KG1 (cell line): ENCODE data around the gene FMNL3.
"Not testable (repeated sequence)": the region's sequence is repeated elsewhere in the genome, so short reads cannot be mapped to it uniquely, and the experiment has no call there.

Experiments
- DNase-seq: peaks from one replicate; lab custom pipeline; 2025; lab: John Stamatoyannopoulos, UW

Gene FMNL3

DNA sequence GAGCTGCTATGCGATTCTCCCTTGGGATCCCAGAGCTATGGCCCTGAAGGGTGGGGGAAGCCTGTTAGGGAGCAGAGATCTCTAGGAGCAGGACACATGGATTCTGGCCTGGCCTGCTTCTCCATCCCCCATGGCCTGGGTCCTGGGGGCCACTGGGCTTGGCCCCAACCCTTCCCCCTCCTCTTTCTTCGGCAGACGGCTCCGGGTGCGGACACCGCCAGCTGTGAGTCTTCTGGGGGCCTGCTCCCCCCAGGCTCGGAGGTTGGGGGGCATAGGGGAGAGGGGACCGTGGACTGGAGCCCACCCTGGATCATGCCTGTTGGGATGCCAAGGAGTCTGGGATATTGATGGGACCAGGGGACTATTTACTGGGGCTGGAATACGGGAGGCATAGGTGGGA lies 74.8 kb downstream of the FMNL3 start:
- DNase-seq = no peak

DNA sequence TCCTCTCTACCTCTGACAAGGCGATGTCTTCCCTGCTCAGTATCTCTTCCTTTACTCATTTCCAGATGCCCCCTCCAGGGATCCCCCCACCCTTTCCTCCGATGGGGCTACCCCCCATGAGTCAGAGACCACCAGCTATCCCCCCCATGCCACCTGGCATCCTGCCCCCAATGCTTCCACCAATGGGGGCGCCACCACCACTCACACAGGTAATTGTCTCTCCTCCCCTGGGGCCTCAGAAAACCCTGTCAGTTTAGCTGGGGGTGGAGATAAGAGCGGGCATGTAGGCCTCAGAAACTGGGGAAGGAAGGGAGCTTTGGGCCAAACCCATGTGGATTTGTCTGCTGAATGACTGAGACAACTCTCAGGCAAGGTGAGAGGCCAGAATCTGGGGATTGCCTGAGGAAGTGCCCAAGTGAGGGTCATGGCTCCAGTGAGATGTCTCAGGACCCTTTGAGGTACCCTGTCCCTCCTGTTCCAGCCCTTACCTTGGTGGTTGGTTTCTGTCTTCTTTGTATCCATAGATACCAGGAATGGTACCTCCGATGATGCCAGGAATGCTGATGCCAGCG lies 75.8 kb downstream of the FMNL3 start:
- DNase-seq = no peak

DNA sequence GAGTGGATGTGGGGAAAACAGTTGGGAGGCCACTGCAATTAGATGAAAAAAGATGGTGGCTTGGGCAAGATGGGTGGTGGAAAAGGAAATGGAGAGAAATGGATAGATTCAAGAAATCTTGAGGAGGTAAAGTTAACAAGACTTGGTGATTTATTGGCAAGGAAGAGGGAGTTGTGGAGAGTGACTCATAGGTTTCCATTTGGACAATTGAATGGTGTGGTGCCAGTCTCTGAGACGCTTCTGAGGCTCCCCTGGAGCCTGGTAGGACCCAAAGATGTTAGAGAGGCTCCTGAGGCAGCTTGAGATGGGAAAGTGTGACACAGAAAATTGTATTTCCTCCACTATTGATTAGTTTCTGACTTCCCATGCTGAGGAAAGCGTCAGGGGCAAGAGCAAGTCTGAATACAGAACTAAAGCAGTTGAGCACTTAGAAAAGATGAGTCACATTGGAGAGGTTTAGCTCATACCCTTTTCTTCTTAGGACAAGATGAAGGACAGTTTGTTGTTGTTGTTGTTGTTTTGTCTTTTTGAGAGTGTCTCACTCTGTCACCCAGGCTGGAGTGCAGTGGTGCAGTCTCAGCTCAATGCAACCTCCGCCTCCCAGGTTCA lies 79.3 kb downstream of the FMNL3 start:
- no peak for DNase-seq

DNA sequence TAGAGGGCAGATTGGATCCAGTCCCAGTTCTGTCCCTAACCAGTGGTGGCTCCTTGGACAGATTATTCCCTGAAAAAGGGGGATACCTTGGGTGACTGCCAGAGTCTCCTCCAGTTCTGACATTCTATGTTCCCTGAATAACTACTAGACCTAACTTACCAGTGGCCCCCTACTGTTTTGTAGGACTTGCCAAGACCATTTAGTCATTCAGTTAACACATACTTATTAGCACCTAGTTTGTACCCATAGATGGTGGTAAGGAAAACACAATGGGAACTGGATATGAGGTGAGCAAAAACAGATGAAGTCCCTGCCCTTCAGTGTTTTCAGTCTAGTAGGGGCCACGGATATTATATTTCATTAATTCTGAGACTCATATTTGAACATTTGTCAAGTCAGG lies 80.4 kb downstream of the FMNL3 start:
- DNase-seq = no peak

DNA sequence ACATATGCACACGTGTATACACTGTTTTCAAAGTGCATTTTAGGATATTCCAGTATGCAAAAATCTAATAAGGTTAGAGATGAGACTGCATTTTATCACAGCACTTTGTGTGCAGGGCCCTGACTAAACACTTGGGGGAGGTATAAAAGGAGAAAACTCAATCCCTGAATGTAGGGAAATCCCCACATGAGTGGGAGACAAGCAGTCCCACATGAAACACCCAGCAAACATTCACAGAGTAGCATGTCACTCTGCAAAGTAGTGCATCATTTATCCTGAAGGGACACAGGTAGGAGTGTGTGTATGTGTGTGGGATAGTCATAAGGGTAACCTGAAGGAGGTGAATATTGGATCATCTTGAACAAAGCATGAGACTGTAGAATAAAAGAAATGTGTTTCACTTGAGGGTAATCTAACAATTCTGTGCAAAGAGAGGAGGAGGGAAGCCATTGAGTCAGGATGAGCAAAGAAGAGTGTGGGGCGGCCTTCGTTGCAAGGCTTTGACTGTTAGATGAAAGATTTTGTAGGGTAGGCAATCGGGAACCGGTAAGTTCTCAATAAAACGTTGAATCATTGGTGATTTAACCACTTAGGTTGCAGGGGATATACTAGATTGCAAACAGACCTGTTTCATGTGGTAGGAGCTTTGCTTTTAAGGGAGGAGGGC lies 80.9 kb downstream of the FMNL3 start:
- DNase-seq = no peak

DNA sequence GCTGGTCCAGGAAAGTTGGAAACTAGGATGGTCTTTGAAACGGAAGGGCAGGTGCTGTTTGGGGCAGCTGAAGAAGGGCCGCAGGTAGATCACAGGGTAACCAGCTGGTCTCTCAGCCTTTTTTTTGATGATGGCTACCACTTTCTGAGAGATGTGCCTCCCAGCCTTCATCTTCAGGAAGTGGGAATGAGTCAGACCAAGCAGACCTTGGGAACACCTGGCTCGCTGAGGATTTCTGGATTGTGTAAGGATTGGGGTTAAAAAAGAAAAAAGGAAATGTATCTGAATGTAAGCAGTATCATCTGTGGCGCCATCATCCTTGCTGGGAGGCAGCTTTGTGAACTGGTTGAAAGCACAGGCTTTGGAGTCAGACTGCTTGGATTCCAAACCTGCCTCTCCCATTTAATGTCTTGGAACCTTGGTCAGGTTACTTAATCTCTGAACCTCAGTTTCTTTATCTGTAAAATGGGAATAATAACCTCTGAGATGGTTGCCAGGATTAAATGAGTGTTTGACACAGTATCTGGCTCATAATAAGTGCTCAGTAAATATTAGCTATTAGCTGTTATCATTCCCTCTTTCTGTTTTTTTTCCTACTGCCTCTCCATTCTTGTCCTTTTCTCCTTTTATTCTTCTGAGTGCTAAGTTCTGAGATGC lies 82.2 kb downstream of the FMNL3 start:
- DNase-seq = no peak

DNA sequence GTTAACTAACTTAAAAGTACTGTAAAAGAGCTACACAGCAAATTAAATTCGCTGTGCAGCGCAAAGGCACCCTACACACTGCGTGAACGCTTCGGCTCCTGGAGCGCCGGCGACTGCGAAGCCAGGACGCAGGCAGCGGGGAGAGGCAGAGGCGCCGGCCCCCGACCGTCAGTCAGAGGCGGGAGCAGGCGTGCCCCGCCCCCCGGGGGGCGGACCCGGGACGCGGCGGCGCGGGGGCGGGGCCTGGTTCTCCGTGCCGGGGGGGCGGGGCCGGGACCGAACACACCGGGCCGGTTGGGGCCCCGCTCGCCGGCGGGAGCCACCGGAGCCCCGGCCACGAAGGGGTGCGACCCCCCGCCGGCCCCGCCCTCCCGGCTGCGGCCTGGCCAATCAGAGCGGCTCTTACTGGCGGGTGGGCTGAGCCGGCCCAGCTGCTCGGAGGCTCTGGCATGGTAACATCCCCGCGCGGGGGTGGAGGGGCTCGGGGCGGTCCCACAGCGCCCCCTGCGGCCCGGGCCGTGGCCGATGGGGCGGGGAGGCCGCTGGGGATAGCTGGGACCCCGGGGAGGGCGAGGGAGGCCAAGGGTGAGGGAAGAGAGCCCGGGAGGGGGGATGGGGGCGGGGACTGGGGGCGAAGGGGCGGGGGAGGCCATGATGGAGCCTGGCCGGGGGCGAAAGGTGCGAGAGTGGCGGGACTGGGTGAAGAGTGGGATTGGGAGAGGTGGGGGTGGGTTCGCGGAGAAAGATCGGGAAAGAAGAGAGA lies 83.9 kb downstream of the FMNL3 start, which contains the start of gene PRPF40B:
TSS of gene PRPF40B (plus strand) at position 420 of the 763 bp plus-strand sequence. CDS start at position 450, 30 bp downstream.
- peak; percentile 67 for DNase-seq

DNA sequence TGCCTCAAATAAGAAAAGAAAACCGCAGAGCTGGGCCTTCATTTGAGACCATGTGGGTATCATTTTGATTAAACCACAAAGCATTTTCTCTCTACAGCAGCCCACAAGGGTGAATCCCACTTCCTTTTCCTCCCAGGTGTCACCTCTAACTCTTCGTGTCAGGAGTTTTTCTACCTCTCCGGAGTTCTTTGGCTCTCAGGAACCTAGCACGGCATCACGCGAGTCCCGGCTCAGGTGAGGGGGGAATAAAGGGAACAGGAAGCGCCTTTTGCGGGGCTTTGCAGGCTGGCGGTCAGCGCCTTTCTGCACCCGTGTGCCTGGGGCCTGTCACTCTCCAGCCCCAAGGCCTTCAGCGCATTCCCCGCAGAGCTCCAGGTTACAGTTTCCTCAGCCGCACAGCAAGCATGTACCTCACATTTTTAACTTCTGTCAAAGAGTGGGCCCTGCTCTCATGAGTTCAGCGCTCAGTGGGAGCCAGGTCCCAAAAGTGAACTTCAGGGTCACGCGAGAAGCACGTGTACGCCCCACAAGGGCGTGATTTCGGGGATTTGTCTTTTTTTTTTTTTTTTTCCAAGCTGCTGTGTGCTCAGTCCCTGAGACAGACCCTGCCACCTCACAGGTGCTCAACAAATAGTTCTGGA lies 84.6 kb downstream of the FMNL3 start:
- DNase-seq = peak; percentile 63

DNA sequence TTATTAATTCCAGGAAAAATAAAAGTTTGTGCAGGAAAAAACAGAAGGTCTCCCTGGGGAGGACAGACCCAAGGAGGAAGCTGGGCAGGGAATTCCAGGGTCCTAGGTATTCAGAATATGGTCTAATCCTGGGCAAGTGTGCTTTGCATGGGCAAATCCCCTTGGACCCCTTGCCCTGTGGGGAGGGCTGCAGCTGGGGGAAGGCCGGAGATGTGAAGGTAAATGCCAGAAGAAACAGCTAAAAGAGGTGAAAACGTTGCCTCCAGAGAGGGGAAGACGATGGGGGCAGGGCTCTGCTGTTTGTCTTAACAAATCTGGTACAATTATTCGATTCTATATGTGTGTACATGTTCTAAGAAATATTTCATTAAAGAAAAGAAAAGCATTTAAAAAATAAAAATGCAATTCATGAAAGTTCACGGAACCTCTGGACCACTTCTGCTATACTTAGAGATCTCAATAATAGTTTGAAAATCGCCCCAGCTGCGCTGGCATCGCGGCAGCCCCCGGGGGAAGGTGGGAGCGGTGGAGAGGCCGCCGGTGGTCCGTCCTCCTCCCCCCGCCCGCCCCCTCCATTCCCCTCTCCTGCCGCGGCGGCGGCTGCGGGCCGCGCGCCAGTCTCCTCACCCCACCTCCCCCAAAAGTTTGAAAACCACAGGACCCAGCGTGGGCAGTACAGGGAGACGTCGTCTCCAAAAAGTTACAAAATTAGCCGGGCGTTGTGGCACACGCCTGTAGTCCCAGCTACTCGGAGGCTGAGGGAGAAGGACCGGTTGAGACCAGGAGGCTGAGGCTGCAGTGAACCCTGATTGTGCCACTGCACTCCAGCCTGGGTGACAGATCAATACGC lies 85.3 kb downstream of the FMNL3 start:
- no peak for DNase-seq

DNA sequence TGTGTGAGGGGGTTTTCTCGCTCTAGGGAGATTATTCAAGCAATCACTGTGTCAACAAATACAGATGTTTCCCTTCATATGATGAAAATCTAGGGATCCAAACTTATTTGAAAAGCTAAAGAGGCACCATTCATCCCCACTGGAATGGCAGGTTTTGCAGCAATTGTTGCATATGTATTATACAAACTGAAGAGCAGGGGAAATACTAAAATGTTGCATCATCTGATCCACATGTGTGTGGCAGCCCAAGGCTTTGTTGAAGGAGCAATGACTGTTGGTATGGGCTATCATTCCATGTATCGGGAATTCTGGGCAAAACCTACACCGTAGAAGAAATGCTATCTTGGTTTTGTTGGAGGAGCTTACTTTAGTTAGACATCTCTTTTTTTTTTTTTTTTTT lies 87.9 kb downstream of the FMNL3 start:
- DNase-seq = no peak

DNA sequence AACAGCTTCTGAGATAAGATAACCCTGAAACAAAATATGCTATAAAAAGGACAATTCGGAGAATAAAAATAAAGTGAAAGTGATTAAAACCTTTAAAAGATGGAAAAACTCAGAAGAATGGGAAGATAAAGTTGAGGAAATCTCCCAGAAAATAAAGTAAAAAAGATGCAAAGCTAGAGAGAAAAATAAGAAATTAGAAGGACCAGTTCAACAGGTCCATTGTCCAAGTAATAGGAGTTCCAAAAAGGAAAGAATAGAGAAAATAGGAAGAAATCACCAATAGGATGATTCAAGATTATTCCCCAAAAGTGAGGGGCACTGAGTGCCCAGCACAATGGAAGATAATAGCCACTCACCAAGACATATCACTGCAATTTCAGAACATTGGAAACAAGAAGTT lies 88.6 kb downstream of the FMNL3 start:
- DNase-seq = no peak

DNA sequence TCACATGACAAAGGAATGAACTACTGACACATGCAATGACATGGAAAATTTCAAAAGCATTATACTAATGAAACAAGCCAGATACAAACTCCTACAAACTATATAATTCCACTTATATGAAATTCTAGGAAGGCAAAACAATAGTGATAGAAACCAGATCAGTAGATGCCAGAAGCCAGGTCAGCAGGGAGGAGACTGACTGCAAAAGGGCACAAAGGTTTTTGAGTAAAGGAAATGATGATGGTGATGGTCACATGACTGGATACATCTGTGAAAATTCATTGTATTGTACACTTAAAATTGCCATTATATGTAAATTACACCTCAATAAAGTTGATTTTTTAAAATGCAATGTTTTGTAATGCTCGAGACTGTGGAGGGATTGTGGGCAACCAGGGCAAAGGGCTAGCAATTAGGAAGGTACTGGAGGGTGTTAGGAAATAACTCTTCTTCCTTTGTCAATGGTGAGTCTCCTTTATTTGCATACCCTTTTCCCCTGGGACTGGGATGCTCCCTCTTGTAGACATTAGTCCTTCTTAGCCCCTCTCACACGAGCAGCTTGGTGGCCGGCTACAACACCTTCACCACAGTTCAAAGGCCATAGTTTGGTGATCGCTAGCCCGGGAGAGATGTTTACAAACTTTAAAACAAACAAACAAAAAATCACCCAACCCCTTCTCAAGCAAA lies 90.5 kb downstream of the FMNL3 start:
- no peak for DNase-seq

DNA sequence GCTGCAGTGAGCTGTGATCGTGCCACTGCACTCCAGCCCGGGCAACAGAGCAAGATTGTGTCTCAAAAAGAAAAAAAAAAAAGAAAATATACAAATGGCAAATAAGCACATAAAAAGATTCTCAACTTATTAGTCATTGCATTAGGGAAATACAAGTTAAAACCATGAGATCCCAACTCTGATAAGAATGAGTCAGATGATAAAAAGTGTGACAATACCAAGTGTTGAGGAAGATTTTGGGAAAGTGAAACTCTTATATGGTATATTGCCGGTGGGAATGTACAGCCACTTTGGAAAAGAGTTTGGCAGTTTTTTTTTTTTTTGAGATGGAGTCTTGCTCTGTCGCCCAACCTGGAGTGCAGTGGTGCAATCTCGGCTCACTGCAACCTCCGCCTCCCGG lies 91.5 kb downstream of the FMNL3 start:
- no peak for DNase-seq

DNA sequence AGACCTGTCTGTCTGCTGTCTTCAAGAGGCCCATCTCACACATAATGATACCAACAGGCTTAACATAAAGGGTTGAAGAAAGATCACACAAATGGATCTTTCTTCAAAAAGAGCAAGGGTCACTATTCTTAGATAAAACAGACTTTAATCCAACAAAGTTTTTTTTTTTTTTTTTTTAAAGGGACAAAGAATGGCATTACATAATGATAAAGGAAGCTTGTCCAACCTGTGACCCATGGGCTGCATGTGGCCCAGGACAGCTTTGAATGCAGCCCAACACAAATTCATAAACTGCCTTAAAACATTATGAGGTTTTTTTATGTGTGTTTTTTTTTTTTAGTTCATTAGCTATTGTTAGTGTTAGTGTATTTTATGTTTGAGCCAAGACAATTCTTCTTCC lies 95.0 kb downstream of the FMNL3 start:
- no peak for DNase-seq

DNA sequence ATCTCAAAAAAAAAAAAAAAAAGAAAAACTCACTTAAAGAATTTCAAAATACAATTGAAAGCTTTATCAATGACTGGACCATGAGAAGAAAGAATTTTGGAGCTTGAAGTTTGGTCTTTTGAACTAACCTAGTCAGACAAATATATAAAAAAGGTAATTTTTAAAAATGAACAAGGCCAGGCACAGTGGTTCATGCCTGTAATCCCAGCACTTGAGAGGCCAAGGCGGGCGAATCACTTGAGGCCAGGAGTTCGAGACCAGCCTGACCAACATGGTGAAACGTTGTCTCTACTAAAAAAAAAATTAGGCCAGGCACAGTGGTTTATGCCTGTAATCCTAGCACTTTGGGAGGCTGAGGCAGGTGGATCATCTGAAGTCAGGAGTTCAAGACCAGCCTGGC lies 96.4 kb downstream of the FMNL3 start:
- not testable (repeated sequence) for DNase-seq

DNA sequence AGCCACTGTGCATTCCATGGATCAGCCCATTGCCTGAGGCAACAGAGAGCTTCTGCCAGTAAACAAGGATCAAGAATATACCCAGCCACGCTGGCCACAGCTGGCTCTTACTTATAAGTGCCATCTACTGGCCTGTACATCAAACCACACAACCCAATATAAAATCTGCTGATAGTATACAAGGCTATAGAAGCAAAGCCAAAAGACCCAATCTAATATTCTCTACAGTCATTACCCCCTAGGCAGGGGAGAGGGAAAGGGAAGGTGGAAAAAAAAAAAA lies 97.4 kb downstream of the FMNL3 start:
- no peak for DNase-seq

DNA sequence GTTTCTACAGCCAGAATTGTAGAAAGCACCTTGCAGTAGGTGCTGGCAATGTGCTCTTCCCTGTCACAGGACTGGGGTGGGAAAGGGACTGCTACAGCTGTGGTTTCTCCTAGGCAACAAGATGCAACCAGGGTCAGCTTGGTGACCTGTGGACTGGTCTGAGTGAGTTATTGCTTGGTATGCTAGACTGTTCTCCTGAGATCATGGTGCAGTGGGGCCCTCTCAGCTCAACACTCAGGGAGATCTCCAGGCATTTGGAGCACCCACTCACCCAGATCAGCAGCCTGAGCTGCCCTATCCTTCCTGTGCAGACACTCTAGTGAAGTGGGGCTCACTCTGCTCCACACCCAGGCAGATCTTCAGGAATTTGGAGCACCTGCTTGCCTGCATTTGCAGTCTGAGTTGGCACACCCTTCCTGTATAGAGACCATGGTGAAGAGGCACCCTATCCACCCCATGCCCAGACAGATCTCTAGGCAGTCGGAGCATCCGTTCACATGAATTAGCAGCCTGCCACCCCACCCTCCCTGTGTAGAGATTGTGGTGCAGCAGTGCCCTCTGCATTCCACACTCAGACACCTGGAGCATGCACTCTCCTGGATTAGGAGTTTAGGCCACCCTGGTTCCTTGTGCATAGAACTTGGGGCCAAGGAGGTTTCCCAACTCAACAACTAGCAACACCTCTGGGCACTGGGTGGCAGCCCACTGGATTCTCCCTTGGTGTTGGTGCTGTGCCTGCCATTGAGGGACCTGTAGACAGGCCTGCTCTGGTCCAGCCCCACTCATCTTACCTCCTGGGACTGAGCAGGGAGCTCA lies 97.9 kb downstream of the FMNL3 start:
- DNase-seq = no peak

DNA sequence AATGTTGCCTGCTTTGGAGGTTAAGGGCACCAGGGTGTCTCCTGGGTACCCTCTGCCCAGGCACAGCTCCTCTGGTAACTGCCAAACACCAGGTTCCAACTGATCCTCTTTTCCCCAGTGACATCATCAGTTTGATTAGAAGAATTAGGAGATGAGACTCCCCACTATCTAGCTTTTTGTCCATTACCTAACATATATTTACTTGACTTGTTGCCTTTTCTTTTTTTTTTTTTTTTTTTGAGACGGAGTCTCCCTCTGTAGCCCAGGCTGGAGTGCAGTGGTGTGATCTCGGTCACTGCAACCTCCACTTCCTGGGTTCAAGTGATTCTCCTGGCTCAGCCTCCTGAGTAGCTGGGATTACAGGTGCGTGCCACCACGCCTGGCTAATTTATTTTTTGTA lies 101.7 kb downstream of the FMNL3 start, which contains the start of gene FAM186B:
TSS of gene FAM186B (minus strand) at position 101 of the 400 bp plus-strand sequence. CDS start 162 bp downstream, outside the sequence.
- not testable (repeated sequence) for DNase-seq

DNA sequence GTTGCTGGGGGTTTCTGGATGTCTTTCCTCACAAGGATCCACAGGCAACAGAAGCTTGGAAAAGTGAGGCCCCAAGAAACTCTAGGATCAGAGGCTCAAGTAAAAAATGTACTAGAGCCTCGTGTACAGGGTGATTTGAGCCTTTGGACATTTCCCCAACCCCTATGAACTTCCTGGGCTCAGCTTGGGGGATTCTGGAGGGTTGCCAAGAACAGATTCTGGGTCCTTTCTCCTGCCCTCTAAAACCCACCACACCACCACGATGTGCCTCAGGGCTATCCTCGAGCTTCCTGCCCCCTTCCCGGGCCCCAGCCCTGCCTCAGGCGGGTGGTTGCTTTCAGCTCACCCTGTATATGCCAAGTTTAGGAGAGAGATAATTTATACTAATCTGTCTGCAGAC lies 102.3 kb downstream of the FMNL3 start:
- DNase-seq = no peak

DNA sequence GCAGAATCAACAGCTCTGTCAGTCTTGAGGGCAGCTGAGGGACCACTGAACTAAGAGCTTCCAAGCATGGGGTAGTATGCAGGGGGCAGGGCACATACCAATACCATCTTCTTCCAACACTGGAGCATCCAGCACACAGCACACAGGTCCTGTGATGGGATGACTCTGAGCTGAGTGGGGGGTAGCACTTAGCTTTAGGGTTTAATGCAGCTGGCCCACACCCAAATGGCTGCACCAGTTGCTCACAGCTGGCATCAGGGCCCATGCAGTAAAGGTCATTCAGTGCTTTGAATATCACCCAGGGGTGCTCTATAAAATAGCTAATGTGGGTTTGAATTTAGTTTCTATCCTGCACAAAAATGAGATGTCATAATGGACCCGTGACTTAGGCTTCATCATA lies 103.5 kb downstream of the FMNL3 start:
- DNase-seq = no peak
